ENCODE data around the gene AFAP1.

DNA sequence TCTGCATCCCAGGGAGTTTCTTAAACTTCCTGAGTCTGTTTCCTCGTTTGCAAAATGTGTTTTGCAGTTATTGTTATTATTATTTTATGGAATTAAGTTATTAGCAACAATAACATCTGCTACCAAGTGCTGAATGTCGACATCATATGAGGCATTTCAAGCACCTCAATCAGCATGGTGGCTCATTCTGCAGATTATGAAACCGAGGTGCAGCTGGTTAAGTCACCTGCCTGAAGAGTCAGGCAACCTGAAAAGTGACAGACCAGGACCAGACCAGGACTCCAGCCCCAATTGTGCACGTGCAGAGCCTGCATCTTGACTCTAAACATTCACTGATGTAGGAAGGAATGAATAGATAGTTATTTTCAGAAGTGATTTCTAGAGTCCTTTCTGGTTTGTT, 99.8 kb downstream of the AFAP1 start:
- no peak for TF ChIP-seq CTCF (IDR thresholded peaks at IDR 0.05)
- no peak for TF ChIP-seq EZH2 (IDR thresholded peaks at IDR 0.05)

All from neural progenitor cell (in vitro differentiated cells).